GM21786 (cell line): ENCODE measurements around the gene MPPED2.

Experiments used
- ATAC-seq: cut with Tn5 transposase; IDR thresholded peaks from one replicate; pipeline ENCODE4 v1.9.1; 2021; ENCODE audit not compliant: unreplicated experiment

Gene MPPED2

DNA sequence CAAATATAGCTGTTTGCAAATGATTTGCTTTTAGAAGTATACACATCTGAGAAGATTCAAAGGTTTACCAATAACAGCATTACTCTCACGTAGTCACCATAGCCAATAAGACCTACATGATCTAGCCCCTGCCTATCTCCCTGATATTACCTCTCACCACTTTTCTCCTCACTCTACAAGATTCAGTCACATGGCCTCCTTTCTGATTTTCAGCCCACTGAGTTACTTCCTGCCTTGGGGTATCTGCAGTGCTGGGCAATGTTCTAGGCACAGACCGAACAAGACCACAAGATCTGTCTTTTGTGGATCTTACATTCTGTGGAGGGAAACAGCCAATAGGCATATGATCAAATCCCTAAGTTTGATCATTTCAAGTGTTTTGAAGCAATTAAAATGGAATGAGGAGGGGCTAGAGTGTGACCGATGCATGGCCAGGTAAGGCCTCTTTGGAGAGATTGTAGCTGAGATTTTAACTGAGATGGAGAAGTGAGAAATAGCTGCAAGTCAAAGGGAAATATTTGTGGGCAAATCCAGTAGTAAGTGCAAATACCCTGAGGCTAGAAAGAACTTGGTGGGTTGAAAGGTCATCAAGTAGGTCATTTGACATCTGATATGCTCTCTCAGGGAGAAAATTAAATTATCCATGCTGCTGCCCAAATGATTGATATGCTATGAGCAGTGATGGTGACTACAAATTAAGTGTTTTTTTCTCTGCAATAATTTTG, 220.2 kb downstream of the MPPED2 start:
- no peak for ATAC-seq

DNA sequence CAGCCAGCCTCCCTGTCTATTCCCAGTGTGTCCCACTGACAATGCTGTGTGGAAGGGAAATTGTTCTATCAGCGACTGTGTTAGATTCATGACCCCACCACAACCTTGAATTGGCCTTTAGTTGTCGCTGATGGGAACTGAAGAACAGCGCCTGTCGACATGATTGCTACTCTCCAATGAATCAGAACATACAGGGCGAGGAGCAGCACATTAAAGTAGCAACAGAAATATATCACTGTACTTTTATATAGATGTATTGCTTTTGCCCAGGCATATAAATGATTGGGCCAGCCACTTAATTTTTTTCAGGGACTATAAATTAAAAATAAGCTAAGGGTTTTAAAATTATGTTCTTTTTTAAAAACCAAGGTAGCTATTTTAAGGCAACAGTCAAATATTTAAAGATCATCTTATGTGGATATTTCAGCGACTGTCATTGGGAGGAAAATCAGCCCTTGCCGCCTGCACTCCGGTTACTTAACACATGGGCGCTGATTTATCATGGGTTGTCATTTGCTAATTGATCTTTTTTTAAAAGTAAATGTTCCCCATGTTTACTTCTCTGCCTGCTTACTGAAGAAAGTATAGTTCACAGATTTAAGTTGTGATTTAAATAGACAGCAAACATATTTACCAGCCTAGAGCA, 221.2 kb downstream of the MPPED2 start:
- no peak for ATAC-seq

DNA sequence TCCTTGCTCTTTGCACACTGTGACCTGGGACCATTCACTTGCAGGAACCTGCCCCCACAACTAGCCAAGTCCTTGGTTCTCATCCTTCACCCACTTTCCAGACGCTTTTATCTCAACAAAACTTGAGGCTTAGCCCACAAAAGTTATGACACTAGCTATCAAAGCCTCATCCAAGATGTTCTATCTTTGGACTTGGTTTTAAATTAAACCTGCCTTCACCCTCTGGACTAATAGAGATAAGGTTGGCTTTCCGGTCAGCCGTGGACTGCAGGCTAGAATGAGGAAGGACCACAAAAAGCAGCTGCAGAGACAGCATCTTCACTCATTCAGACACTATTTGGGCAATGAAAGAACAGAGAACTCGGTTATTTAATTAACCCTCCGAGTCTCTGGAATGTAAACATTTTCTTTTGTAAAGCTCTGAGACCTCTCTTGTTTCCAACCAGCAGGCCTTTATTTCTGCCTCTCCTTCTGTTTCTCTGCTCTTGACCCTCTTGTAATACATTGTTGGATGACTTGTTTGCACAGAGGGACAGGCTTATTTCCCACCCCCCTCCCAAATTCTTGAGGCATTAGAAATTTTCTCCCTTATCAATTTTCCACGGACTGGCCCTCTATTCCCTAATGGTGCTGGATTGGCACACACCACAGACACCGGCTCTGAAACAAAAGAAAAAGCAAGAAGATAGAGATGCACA, 221.9 kb downstream of the MPPED2 start:
- ATAC-seq, result no peak

DNA sequence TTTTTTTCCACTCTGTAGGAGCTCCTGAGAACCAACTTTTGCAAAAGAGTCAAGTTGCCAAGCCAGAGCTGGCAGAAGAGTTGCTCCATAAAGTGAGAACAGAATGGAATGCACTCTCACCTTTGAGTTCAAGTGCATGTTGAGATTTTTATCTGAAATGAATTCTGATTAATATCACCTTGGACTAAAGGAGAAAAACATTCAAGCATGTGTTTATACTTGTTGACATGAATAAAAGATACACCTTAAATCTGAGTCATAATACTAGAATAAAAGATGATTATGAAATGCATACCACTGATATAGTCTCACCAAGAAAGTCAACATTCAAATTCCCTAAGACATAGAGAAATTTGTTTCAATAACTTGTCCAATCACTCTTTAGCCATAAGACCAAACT, 225.4 kb downstream of the MPPED2 start:
- no peak for ATAC-seq
